ENCODE data around the gene APPL1. TPM values are rescaled to one million over a fixed set of nuclear protein-coding genes. Genes with fewer than 3 reads are reported as not detected.
"Not testable (repeated sequence)": the region's sequence is repeated elsewhere in the genome, so short reads cannot be mapped to it uniquely, and the experiment has no call there.

The APPL1 gene
- polyA plus RNA-seq, 10 donors: 31.1 to 47.2 (median 41.1) TPM

GRCh38 chr3:57257678-57258077 is 30.1 kb downstream of the APPL1 start:
- DNase-seq: no peak

- DNase-seq: no peak
Measured at GRCh38 chr3:57261119-57261518, 33.6 kb downstream of the APPL1 start.

GRCh38 chr3:57261929-57262328 is 34.4 kb downstream of the APPL1 start:
- DNase-seq: no peak

- DNase-seq: no peak
Measured at GRCh38 chr3:57268416-57268815, 40.9 kb downstream of the APPL1 start.

GRCh38 chr3:57274845-57275244 is 47.3 kb downstream of the APPL1 start:
- DNase-seq: no peak

GRCh38 chr3:57275393-57275792 is 47.9 kb downstream of the APPL1 start:
- no peak for DNase-seq

GRCh38 chr3:57278237-57278636 is 50.7 kb downstream of the APPL1 start:
- no peak for DNase-seq

- no peak for DNase-seq
Measured at GRCh38 chr3:57279685-57280084, 52.2 kb downstream of the APPL1 start.

GRCh38 chr3:57281715-57282114 is 54.2 kb downstream of the APPL1 start:
- DNase-seq: no peak

GRCh38 chr3:57283334-57283733 is 55.8 kb downstream of the APPL1 start:
- DNase-seq: no peak

- no peak for DNase-seq
Measured at GRCh38 chr3:57287205-57287604, 59.7 kb downstream of the APPL1 start.

GRCh38 chr3:57288403-57288802 is 60.9 kb downstream of the APPL1 start:
- no peak for DNase-seq

- no peak for DNase-seq
Measured at GRCh38 chr3:57292159-57292896, 64.8 kb downstream of the APPL1 start, which contains the start of gene ASB14. Gene ASB14, minus strand, starts transcription at chr3:57292685. Its CDS starts 652 bp downstream, at chr3:57292033.

GRCh38 chr3:57292897-57293526 is 65.5 kb downstream of the APPL1 start:
- DNase-seq: no peak

GRCh38 chr3:57298041-57298440 is 70.5 kb downstream of the APPL1 start:
- DNase-seq: no peak

- not testable (repeated sequence) for DNase-seq
Measured at GRCh38 chr3:57303520-57303919, 76.0 kb downstream of the APPL1 start.

- DNase-seq: no peak
Measured at GRCh38 chr3:57309769-57310360, 82.3 kb downstream of the APPL1 start.

- no peak for DNase-seq
Measured at GRCh38 chr3:57314204-57314603, 86.7 kb downstream of the APPL1 start.

Other genes with a start within 250 kb of the APPL1 start
- gene SPATA12, start 167.1 kb upstream of the APPL1 start, polyA plus RNA-seq (ENCODE audit: insufficient read length in 10 of 10): under 1 TPM in 6 of 10 donors, not detected in 4; 0.08 to 0.19 (median 0.09) TPM
- 10 to 100 TPM; 22.6 to 36.7 (median 29.0) TPM for gene IL17RD, start 62.4 kb upstream of the APPL1 start, polyA plus RNA-seq (ENCODE audit: insufficient read length in 10 of 10)
- 1 to 10 TPM; 1.3 to 2.9 (median 1.8) TPM for gene HESX1, start 27.8 kb upstream of the APPL1 start, polyA plus RNA-seq (ENCODE audit: insufficient read length in 10 of 10)
- 1 to 10 TPM in 2 of 10 donors, under 1 TPM in 8; 0.42 to 1.6 (median 0.80) TPM for gene ASB14, start 65.0 kb downstream of the APPL1 start, polyA plus RNA-seq (ENCODE audit: insufficient read length in 10 of 10)

Measured in muscle of back (tissue), 11 donors.